ENCODE results near the gene PLPP3. TPM values are rescaled to one million over a fixed set of nuclear protein-coding genes. Genes with fewer than 3 reads are reported as not detected.
A peak's percentile ranks its signal among the peaks of the same experiment; 100 is the strongest.

PLPP3 gene
- total and polyA plus RNA-seq, 3 experiments from 2014 or later, result 0.22 to 0.24 TPM; not detected in 1

DNA sequence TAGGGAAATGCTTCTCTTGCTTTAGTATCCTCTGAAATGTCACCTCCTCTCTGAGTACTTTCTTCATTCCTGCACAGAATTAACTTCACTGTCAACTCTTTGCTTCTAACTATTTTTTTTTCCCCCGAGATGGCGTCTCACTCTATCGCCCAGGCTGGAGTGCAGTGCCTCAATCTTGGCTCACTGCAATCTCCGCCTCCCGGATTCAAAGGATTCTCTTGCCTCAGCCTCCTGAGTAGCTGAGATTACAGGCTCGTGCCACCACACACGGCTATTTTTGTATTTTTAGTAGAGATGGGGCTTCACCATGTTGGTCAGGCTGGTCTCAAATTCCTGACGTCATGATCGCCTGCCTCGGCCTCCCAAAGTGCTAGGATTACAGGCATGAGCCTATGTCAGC lies 1.4 kb upstream of the PLPP3 start:
- Mint-ChIP-seq H3K4me3 (no peak overlapping the region), H3K36me3 (no peaks in the 10 kb centered on the region)
- POLR2A ChIA-PET, result no interaction called here

DNA sequence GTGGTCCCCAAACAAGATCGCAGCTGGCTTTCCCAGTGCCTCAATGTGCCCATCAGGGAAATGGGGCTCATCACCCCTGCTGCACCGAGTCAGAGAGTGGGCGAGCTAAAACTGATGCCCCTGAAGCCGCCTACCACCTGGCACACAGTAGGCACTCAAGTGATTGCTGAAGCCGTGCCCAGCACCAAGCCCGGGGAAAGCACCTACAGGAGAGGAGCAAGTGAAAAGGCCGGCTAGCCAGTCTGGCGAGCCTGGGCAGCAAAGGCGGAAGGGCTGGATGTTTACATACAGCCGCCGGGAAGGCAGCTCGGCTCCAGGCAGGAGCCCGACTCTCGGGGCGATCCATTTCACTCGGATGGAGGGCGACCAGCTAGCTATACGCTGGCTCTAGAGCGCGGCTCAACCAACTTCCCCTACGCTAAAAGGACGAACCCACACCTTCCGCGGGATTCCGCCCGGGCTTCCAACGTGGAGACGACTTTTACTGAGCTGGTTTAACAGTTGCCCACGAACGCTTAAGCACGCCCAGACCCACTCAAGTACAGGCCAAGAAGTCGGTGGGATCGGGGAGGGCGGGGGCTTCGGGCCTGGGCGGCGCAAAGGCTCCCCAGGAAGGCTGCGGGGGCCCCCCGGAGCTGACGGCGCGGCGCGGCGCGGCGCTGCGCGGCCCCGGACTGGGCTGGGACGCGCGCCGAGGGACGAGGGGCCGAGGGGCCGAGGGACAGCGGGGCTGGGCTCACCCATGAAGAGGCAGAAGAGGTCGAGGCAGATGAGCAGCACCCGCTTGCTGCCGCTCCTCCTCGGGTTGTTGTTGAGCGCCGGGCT lies 1.0 kb downstream of the PLPP3 start:
- H3K36me3 Mint-ChIP-seq, result no peaks in the 10 kb centered on the region
- peak overlapping the region in 2 of 7 donors; percentile 9 to 43 for H3K4me3 Mint-ChIP-seq
- peaks cover 35 to 60% of the 10 kb centered on the region in 2 donors for H3K27me3 Mint-ChIP-seq
- Histone ChIP-seq H3K4me1 (ENCODE audit: insufficient read depth, low read length) (no peaks in the 10 kb centered on the region), H3K27me3 (ENCODE audit: insufficient read depth, low read length, poor library complexity, severe bottlenecking) (peaks cover 10% of the 10 kb centered on the region), H3K27ac (ENCODE audit: low read depth, low read length) (no peak overlapping the region), H3K4me3 (ENCODE audit: low read length) (no peak overlapping the region), H3K9me3 (ENCODE audit: low read length) (no peaks in the 10 kb centered on the region), H3K36me3 (ENCODE audit: insufficient read depth, low read length) (no peaks in the 10 kb centered on the region)
- no peak for DNase-seq
- peaks cover 0 to 3% (median 0%) of the 10 kb centered on the region in 5 donors for H3K9me3 Mint-ChIP-seq
- no peak overlapping the region for H3K27ac Mint-ChIP-seq
- ChIA-PET POLR2A (no interaction called here), CTCF (no interaction called here)
- peaks cover 0 to 8% (median 0%) of the 10 kb centered on the region in 3 donors for H3K4me1 Mint-ChIP-seq

More for the DNA sequence above, 1.4 kb upstream of the PLPP3 start:
- Histone ChIP-seq H3K4me1 (ENCODE audit: insufficient read depth, low read length) (no peaks in the 10 kb centered on the region), H3K27ac (ENCODE audit: low read depth, low read length) (no peak overlapping the region), H3K27me3 (ENCODE audit: insufficient read depth, low read length, poor library complexity, severe bottlenecking) (peaks cover 10% of the 10 kb centered on the region), H3K4me3 (ENCODE audit: low read length) (no peak overlapping the region), H3K36me3 (ENCODE audit: insufficient read depth, low read length) (no peaks in the 10 kb centered on the region), H3K9me3 (ENCODE audit: low read length) (no peaks in the 10 kb centered on the region)
- Mint-ChIP-seq H3K27me3 (peaks cover 35 to 50% of the 10 kb centered on the region in 2 donors), H3K4me1 (peaks cover 0 to 8% (median 0%) of the 10 kb centered on the region in 3 donors), H3K9me3 (peaks cover 0 to 1% (median 0%) of the 10 kb centered on the region in 5 donors), H3K27ac (no peak overlapping the region)
- no peak for DNase-seq
- CTCF ChIA-PET, result no interaction called here

DNA sequence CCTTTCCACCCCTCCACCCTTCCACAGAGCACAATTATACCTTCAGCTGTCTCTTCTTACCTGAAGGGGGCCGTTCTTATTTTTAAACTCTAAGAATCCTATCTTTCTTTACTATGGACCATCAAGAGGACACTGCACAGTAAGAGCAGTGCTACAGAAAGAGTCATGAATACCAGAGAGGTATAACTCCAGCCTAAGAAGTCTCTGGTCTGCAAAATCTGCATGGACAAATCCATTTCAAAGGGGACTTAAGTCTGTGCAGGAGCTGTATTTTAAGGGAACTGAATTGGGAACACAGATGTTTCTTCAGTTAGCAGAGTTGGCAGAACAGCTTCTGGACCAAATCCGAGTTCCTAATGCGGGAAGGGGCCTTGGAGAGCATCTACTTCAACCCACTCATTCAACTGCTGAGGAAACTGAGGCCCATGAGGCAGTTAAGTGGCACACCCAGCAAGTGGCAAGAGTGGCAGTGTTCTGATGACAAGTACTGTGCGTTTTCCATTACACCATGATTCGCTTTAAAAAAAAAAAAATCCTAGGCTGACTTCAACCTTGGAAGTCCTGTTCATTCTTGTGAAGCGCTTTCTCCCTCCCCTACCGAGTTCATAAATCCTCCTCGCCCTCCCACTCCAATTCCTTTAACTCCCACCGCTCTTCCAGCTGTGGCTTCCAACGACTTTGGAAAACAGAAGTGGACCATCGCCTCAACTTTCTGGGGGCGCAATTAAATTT lies 1.8 kb downstream of the PLPP3 start:
- Histone ChIP-seq H3K27ac (ENCODE audit: low read depth, low read length) (no peak overlapping the region), H3K9me3 (ENCODE audit: low read length) (no peaks in the 10 kb centered on the region), H3K27me3 (ENCODE audit: insufficient read depth, low read length, poor library complexity, severe bottlenecking) (peaks cover 10% of the 10 kb centered on the region), H3K4me3 (ENCODE audit: low read length) (no peak overlapping the region), H3K4me1 (ENCODE audit: insufficient read depth, low read length) (no peaks in the 10 kb centered on the region), H3K36me3 (ENCODE audit: insufficient read depth, low read length) (no peaks in the 10 kb centered on the region)
- ChIA-PET POLR2A (no interaction called here), CTCF (no interaction called here)
- no peak for DNase-seq
- peak overlapping the region in 1 of 7 donors; percentile 61 for H3K4me3 Mint-ChIP-seq
- peaks cover 33 to 60% of the 10 kb centered on the region in 2 donors for H3K27me3 Mint-ChIP-seq
- H3K36me3 Mint-ChIP-seq, result no peaks in the 10 kb centered on the region
- H3K27ac Mint-ChIP-seq, result no peak overlapping the region
- H3K9me3 Mint-ChIP-seq, result peaks cover 0 to 3% (median 0%) of the 10 kb centered on the region in 5 donors
- peaks cover 0 to 8% (median 0%) of the 10 kb centered on the region in 3 donors for H3K4me1 Mint-ChIP-seq

DNA sequence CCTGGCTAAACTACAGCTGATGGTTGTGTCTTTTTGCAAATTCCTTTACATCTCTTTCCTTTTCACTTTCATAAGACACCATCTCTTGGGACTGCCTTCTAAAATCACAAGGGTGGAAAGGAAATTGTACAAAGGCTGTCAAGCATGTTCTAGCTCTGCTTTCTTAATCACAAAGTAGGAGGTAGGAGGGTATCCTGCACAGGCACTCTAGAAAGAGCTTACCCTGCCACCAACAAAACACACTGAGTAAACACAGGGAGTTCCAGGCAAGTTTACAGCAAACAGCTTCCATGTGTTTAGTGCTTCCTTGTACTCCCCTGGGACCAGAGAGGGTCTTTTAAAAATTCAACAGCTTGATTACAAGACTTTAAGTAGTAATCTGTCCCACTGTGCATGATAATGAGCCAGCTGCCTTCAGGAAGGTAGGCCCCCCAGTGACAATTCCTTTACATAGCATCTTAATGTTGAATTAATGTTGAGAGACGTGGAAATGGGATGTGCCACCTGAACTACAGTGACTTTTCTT lies 2.4 kb downstream of the PLPP3 start:
- no peak overlapping the region for H3K27ac ChIP-seq (ENCODE audit: low read depth, low read length)
- H3K4me1 ChIP-seq (ENCODE audit: insufficient read depth, low read length), result no peaks in the 10 kb centered on the region
- ChIA-PET CTCF (no interaction called here), POLR2A (no interaction called here)
- Mint-ChIP-seq H3K36me3 (no peaks in the 10 kb centered on the region), H3K27me3 (peaks cover 33 to 57% of the 10 kb centered on the region in 2 donors), H3K4me1 (peaks cover 0 to 8% (median 0%) of the 10 kb centered on the region in 3 donors), H3K27ac (no peak overlapping the region), H3K9me3 (peaks cover 0 to 3% (median 0%) of the 10 kb centered on the region in 5 donors), H3K4me3 (peak overlapping the region in 1 of 7 donors; percentile 13)
- no peak overlapping the region for H3K4me3 ChIP-seq (ENCODE audit: low read length)
- H3K9me3 ChIP-seq (ENCODE audit: low read length), result no peaks in the 10 kb centered on the region
- no peak for DNase-seq
- H3K27me3 ChIP-seq (ENCODE audit: insufficient read depth, low read length, poor library complexity, severe bottlenecking), result peaks cover 10% of the 10 kb centered on the region
- H3K36me3 ChIP-seq (ENCODE audit: insufficient read depth, low read length), result no peaks in the 10 kb centered on the region

DNA sequence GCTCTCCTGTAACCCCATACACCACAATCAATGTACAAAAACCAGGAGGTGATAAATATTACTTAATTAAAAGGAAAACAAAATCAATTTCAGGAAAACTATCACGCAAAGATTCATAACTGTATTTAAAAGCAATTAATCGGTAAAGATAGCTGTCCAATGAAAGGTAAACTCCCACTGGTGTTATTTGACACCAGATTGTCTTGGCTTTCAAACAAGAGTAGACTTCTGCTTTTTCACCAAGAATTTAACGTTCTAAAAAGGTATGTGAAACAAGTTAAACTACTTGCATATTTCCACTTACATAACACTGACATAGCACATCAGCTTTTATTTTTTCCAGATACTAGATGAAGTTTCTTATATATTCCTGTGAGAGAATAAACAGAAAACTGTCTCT lies 3.5 kb downstream of the PLPP3 start:
- Mint-ChIP-seq H3K4me3 (no peak overlapping the region), H3K27ac (no peak overlapping the region), H3K9me3 (peaks cover 0 to 6% (median 0%) of the 10 kb centered on the region in 5 donors), H3K4me1 (peaks cover 0 to 8% (median 0%) of the 10 kb centered on the region in 3 donors), H3K36me3 (no peaks in the 10 kb centered on the region), H3K27me3 (peaks cover 31 to 51% of the 10 kb centered on the region in 2 donors)
- H3K36me3 ChIP-seq (ENCODE audit: insufficient read depth, low read length), result no peaks in the 10 kb centered on the region
- no peak overlapping the region for H3K4me3 ChIP-seq (ENCODE audit: low read length)
- POLR2A ChIA-PET, result no interaction called here
- H3K27me3 ChIP-seq (ENCODE audit: insufficient read depth, low read length, poor library complexity, severe bottlenecking), result peaks cover 9% of the 10 kb centered on the region
- no peak overlapping the region for H3K27ac ChIP-seq (ENCODE audit: low read depth, low read length)
- no peaks in the 10 kb centered on the region for H3K4me1 ChIP-seq (ENCODE audit: insufficient read depth, low read length)
- no peak for DNase-seq
- CTCF ChIA-PET, result no interaction called here
- H3K9me3 ChIP-seq (ENCODE audit: low read length), result no peaks in the 10 kb centered on the region

DNA sequence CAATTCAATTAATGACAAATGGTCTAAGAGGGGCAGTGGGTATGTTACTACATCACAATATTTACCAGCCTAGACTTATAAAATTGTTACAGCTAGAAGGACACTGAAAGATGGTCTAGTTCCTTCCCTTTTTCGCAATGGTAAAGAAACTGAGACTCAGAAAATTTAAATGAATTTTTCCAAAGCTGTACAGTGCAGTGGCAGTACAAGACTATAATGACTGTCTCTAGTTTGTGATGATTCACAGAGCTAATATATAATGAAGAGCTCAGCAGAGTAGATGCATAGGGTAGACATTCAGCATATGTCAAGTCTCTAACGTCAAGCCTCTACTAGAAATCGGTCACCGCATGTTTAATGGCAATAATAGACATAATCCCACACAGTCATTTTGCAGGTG lies 4.6 kb downstream of the PLPP3 start:
- H3K27ac ChIP-seq (ENCODE audit: low read depth, low read length), result no peak overlapping the region
- no peak for DNase-seq
- Mint-ChIP-seq H3K9me3 (peaks cover 0 to 8% (median 0%) of the 10 kb centered on the region in 5 donors), H3K27me3 (peaks cover 20 to 41% of the 10 kb centered on the region in 2 donors), H3K4me1 (peaks cover 0 to 8% (median 0%) of the 10 kb centered on the region in 3 donors), H3K4me3 (no peak overlapping the region), H3K27ac (no peak overlapping the region), H3K36me3 (no peaks in the 10 kb centered on the region)
- no peaks in the 10 kb centered on the region for H3K4me1 ChIP-seq (ENCODE audit: insufficient read depth, low read length)
- peaks cover 5% of the 10 kb centered on the region for H3K27me3 ChIP-seq (ENCODE audit: insufficient read depth, low read length, poor library complexity, severe bottlenecking)
- H3K4me3 ChIP-seq (ENCODE audit: low read length), result no peak overlapping the region
- no peaks in the 10 kb centered on the region for H3K9me3 ChIP-seq (ENCODE audit: low read length)
- POLR2A ChIA-PET, result no interaction called here
- no peaks in the 10 kb centered on the region for H3K36me3 ChIP-seq (ENCODE audit: insufficient read depth, low read length)
- CTCF ChIA-PET, result no interaction called here

DNA sequence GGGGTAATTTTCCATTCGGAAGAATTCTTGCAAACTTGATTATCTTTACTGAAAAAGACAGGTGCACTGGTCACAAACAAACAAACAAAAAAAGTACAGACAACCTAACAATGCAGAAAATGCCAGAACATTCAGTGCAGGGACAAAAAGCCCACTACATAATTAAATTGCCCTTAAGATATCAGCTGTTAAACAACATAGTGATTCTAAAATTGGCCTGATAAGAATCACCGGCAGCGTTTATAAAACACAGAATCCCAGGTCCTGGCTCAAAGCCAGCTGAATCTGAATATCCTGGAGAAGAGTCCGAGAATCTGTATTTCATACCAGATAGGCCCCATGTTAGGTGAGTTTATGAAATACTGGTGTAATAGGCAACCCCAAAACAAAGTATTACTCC lies 6.1 kb downstream of the PLPP3 start:
- Mint-ChIP-seq H3K4me3 (no peak overlapping the region), H3K9me3 (peaks cover 0 to 11% (median 0%) of the 10 kb centered on the region in 5 donors), H3K27ac (no peak overlapping the region), H3K36me3 (no peaks in the 10 kb centered on the region), H3K4me1 (peaks cover 0 to under 1% (median 0%) of the 10 kb centered on the region in 3 donors), H3K27me3 (peaks cover 14 to 33% of the 10 kb centered on the region in 2 donors)
- H3K9me3 ChIP-seq (ENCODE audit: low read length), result no peaks in the 10 kb centered on the region
- H3K36me3 ChIP-seq (ENCODE audit: insufficient read depth, low read length), result no peaks in the 10 kb centered on the region
- no peak overlapping the region for H3K4me3 ChIP-seq (ENCODE audit: low read length)
- no peak for DNase-seq
- ChIA-PET CTCF (no interaction called here), POLR2A (no interaction called here)
- H3K27ac ChIP-seq (ENCODE audit: low read depth, low read length), result no peak overlapping the region
- H3K27me3 ChIP-seq (ENCODE audit: insufficient read depth, low read length, poor library complexity, severe bottlenecking), result peaks cover 5% of the 10 kb centered on the region
- no peaks in the 10 kb centered on the region for H3K4me1 ChIP-seq (ENCODE audit: insufficient read depth, low read length)

Measured in CD8-positive, alpha-beta memory T cell (primary cell).